GM18511 (cell line): Measurements from ENCODE around the gene SREBF2.
A peak's percentile ranks its signal among the peaks of the same experiment; 100 is the strongest.
"Not testable (repeated sequence)": the region's sequence is repeated elsewhere in the genome, so short reads cannot be mapped to it uniquely, and the experiment has no call there.

Source experiments
- ATAC-seq: cut with Tn5 transposase; IDR thresholded peaks from one replicate; pipeline ENCODE4 v1.9.1; 2021; ENCODE audit warnings: mild to moderate bottlenecking, moderate library complexity; ENCODE audit not compliant: unreplicated experiment

Gene SREBF2

DNA sequence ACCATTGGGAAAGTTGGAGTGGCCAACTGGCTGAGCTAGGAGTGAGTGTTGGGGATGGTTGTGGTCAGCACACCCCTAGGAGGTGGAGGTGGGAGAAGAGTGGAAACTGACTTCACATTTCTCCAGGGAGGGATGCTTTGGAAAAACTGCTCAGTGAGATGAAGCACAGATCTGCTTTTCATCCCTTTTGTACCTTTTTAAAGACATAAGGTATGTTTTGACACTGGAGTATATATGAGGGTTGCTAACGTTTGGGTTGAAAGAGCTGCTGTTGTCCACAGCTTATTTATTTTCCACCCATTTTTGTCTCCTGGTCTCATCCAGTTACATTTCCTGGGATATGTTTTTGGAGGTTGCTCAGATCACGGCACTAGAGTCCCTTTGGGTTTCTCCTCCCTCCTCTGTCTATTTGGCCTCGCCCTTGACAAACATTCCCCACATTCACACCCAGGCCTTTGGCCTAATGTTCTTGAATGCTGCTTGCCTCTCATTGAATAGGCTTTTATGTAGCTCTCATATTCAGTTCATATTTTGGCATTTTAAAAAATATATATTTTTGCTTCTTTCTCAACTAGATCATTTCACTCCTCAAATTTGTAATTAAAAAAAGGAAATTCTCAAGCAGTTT is 8.3 kb downstream of the SREBF2 start:
- ATAC-seq = no peak

DNA sequence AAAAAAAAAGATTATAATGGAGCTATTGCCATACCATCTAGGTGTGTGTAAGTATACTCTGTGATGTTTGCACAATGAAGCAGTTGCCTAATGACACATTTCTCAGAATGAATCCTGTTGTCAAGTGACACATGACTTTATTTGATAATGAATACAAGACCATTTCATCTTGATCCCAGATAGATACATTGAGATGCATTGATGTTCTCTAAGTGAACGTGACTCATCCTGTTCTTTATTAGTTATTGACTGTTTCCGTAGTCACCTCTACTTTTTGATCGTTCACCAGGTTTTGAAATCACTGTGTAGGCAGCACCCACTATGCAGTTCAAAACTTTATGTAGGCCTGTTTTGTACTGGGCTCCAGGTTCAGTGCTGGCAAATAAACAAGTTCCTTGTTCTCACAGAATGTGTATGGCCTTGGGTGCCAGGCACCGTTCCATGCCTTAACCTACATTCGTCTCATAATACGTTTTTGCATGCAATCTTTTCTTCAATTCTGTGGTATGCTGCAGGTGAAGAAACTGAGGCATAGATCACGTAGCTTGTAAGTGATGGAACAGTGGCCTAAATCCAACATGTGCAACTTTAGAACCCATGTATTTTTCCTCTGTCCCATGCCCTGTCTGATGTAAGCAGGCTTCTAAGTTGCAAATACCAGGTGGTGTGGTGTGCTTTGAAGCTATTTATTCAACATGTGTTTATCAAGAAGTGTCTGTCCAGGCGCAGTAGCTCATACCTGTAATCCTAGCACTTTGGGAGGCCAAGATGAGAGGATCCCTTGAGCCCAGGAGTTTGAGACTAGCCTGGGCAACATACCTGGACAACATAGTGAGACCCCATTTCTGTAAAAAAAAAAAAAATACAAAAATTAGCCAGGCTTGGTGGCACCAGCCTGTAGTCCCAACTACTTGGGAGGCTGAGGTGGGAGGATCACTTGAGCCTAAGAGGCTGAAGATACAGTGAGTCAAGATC is 10.4 kb downstream of the SREBF2 start:
- no peak for ATAC-seq

DNA sequence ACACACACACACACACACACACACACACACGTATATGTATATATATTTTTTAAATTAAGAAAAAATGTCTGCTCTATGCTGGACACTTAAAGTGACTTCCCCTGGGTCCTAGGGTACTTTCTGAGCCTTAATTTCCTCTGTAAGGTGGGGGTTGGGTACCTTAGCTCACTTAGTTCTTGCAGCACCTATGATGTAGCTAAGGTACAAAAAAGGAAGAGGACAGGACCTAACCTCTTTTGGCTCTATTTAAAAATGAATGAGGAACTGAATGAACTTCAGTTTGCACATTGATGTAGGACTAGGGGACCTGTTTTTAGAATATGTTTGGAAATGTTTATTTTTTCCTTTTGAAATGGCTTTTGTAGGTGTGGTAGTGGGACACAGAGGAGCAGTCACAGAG is 11.1 kb downstream of the SREBF2 start:
- no peak for ATAC-seq

DNA sequence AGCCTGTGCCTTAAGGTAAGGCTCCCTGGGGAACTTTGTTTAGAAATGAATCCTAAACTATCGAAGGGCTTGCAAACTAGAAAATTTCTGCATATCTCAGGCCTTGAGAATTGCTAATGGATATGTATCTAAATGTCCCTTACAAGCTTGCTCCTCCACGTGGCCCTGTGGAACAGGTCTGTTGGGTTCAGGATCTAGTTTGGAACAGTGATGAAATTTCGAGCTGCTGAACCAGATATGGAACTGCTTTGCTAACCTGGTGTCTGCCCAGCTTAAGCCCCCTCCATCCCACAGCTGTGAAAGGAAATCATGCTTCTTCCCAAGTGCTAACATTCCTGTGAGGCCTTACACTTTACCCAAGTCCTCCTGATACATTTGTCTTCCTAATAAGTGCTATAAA is 11.6 kb downstream of the SREBF2 start:
- no peak for ATAC-seq

DNA sequence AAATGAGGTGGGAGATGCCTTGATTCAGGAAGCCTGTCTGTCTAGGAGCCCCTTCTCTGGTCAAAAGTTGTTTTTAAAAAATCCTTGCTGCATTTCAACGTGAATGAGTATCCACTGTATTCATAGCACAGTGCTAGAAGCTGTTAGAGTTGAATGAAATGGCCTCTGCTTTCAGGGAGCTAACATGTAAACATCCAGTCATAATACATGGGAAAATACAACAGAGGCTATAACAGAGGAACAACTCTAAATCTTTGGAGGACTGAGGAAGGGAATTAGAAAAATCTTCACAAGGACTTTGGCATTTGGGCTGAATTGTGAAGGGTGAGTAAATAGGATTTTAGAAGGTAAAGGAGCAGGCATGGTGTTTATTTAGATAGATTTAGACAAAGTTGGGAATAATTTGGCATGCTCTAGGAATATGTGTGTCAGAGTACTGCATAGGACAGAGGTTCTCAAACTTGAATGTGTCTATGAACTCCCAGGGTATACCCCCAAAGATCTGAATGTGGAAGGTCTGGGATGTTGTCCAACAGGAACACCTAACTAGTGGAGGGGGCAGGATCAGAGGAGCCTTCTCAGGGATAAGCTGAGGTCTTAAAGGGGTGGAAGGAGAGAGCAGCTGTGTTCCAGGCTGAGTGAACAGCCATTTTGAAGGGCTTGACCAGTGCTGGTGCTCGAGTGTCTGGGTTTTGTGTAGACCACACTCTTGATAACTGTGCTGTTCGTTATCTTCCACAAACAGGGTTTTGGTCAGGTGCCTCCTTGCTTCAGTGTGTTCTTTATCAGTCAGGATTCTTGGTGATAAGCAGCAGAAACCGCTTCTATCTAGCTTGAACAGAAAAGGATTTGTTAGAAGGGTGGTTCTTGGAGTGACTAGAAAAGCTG is 12.7 kb downstream of the SREBF2 start:
- no peak for ATAC-seq

DNA sequence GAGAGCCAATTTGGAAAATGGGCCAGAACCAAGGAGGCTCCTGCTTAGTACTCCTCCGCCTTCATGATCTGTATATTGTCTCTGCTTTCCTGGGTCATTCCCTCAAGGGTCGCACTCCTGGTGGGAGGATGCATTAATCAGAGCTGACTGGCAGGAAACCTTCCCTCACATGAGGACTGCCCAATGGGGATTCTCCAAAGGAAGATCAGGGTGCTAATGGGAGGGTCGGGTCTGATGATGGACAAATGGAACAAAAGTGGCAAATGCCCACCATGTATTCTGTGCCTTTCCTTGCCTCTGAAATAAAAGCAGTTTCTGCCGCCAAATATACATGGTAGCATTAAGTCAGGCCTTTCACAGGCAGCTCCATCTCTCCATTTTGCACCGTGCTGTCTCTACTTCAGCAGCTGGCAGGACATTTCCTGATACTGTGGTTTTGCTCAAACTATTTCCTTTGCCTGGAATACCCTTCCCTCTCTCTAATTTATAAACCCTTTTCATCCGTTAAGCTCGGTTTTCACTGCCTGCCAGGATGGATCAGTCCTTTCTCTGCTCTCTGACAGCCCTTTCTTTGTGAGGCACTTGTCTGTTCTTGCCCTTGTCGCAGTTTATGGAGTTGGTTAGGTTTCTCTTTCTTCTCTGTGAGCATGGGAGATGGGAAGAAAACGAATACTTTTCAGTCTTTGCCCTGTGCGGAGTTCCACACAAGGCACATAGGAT is 13.5 kb downstream of the SREBF2 start:
- ATAC-seq = no peak

DNA sequence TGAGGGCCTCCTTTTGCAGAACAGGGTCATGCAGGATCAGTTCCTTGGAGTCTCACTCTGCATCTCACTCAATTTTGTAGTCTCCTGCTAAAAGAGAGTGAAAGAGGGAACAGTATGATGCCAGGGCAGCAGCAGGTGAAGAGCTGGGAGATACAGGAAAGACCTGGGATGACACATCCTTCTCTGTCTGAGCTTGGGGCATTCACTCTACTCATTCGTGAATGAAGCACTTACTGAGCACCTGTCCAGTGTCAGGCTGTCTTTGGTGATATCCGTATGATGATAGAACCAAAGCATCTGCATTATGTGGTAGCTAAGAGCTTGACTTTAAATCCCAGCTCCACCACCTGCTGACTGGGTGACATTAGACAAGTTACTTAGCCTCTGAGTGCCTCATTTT is 14.4 kb downstream of the SREBF2 start:
- ATAC-seq = no peak

DNA sequence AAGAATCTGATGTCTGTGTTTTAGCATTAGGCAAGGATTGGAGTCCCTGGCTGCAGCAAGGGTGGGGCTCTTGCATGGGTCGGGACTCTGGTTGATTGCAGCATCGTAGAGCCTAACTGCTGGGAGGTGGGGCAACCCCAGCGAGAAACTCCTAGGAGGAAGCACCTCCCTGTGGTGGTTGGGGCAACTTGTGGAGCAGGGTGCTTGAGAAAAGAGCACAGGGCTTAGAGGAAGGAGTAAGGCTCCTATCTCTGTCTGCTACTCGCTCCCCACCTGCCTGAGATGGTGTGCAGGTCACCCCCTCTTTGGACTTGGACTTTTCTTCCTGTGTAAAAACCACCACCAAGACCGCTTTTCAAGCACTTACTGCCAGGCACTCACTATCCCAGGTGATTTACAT is 15.6 kb downstream of the SREBF2 start:
- ATAC-seq = no peak

DNA sequence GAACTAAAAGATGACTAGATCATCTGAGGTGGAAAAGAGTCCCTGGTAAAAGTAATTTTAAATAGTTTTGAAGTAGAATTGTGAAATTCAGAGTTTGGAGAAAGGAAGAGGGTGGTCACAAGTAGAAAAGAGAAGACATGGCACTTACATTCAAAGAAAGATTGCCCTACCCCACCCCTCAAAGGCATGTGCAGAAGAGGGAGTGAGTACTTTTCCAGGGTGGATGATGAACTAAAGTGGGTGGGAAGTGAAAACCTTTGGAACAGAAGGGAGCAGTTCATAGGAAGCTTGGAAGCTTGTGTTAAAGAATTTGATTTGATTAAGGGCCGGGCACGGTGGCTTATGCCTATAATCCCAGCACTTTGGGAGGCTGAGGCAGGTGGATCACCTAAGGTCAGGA is 23.6 kb downstream of the SREBF2 start:
- ATAC-seq = no peak

DNA sequence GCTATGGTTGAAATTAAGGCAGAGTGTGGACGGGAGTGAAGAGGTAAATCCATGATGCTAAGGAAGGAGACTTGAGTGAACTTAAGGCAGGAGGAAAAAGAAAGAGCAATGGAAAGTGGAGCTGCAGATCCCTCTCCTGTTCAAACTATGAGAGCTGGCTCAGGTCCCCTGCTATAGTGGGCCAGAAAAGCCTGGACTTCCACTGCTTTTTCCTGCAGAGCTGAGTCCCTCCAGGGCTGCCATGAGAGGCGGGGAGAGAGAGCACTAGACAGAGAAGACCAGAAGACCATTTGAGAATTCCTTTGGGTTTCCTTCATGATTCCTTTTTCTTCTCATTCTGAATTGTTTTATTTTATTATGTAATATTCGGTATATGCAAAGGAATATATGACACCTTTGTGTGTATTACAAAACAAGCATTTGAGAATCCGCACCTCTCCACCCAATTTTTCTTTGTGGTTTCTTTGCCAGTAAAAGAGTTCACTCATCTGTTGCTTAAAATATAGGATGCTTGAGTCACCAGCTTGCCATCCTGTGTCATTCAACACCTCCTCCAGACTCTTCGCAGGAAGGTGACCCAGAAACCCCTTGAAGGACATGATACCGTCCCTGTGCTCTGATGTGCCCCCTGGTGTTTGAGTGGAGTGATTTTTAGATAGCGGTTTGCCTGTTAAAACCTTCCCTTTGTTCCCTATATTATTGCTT is 24.4 kb downstream of the SREBF2 start:
- no peak for ATAC-seq

DNA sequence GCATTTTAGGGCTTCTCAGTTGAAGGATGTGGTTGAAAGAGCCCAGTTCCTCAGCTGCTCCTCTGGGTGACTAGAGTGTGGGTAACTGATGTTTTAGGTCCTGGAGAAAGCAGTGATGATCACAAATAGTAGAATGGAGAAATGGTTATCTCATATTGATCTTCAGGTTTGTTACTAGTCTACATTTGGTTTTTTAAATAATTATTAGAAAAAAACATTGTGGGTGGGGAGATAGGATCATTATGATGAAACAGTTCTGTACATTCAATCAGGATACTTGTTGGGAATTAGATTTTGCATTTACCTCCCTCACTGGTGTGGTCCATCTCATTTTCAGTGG is 24.9 kb downstream of the SREBF2 start:
- ATAC-seq = no peak

DNA sequence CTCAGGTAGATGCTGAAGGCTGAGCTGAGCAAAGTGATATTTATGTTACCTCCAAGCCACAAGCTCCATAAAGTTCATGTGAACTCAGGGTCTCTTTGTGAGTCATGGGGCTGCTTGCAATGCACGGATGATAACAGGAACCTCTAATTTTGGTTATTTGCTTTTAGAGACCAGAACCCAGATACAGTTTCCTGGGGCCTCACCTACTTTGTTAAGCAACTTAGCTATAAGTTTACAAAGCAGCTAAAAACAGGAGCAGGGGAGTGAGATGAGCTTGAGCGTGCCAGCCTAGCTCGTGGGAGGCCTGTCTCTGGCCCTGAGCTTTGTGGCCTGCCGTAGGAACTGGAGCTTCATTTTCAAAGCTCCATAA is 29.2 kb downstream of the SREBF2 start:
- ATAC-seq = peak; percentile 62

DNA sequence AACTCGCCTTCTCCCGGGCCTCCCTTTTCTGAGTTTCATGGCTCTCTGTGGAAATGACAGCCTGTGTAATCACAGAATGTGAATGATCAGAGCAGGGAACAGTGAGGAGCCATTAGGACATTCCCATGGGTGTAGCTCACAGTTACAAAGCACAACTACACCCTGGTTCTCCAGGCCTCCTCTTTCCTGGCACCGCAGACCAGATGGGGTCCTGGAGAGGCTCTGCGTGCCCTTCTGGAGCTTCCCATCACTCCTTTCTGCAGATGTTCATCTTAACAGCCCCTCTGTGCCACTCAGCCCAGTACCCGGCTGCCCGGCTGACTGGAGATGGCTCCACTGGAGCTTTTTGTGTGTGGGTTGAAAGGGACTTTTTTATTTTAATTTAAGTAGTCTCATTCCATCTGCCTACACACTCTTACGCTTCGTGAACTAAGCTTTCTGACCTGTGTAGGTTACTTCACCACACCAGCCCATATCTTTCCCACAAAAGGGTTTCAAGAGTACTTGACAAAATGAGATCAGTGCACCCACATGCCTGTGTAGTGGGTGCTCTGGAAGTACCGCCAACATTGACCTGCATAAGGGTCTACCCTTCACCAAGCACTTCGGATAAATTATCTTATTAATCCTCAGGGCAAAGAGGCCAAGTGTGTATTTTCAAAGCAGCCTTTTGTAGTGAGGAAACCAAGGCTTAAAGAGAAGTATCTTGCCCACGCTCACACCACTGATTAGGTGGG is 29.8 kb downstream of the SREBF2 start:
- peak; percentile 70 for ATAC-seq

DNA sequence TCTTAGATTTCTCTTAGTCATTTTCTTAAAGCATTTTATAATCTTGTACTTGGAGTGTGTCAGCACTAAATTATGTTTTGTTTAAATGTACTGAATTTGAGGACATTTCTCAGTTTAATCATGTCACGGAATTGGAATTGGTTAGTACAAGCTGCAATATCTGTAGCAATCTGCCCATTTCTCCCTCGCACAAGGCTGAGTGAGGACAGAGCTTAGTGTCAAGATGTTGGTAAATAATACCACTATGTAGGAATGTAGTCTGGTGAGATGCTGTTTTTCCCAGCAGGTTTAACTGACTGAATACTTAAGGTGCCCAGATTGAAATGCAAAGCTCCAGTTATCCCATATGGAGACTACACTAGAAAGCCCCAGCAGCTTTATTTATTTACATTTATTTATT is 30.6 kb downstream of the SREBF2 start:
- ATAC-seq = no peak

DNA sequence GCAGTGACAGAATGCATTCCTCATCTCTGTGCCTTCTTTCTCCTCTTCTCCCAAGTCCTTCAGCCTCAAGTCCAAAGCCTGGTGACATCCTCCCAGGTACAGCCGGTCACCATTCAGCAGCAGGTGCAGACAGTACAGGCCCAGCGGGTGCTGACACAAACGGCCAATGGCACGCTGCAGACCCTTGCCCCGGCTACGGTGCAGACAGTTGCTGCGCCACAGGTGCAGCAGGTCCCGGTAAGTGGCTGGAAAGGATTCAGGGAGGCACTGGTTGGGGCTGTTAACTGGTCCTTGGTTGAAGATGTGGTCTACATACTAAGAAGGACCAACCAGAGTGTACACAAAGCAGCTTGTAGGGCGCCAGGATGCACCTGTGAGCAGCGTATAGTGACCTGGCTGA is 35.7 kb downstream of the SREBF2 start:
- ATAC-seq = no peak

DNA sequence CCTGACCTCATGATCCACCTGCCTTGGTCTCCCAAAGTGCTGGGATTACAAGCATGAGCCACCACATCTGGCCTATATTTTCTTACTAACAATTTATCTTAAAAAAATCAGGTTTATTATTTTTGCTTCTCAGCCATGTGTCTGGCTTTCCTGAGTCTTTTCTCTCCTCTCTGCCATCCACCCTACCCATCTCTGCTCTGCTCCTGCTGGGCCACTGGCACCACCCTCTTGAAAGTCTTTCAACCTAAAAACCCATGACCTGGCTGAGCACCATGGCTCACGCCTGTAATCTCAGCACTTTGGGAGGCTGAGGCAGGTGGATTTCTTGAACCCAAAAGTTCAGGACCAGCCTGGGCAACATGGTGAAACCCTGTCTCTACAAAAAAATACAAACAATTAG is 37.2 kb downstream of the SREBF2 start:
- not testable (repeated sequence) for ATAC-seq

DNA sequence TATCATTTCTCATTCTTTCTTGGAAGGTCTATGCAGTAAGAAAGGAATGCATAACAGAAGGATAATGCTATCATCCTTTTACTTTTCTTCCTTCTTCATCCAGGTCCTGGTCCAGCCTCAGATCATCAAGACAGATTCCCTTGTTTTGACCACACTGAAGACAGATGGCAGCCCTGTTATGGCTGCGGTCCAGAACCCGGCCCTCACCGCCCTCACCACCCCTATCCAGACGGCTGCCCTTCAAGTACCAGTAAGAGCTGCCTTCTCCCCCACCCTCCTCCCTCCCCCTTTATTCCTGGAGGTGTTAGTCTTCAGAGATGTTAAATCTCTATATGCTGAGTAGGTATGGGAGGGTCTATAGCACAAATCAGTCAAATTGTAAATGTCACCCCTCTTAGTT is 37.9 kb downstream of the SREBF2 start:
- no peak for ATAC-seq

DNA sequence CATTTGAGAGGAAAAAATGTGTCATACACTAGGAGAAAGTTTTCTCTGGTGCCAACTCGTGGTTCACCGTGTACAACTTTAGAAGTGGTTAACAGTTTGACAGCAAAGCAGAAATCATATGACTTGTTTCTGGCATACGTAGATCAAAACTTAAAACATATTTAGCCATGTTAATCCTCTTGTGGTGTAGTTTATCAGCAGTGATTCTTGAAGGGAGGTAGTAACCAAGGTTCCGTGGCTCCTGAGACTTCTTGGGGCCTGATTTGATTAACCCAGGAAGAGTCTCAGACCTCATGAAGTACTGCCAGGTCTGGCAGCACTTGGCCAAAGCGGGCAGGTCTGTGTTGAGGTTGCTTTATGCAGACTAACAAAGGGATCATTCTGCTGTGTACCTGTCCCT is 40.5 kb downstream of the SREBF2 start:
- ATAC-seq = no peak

DNA sequence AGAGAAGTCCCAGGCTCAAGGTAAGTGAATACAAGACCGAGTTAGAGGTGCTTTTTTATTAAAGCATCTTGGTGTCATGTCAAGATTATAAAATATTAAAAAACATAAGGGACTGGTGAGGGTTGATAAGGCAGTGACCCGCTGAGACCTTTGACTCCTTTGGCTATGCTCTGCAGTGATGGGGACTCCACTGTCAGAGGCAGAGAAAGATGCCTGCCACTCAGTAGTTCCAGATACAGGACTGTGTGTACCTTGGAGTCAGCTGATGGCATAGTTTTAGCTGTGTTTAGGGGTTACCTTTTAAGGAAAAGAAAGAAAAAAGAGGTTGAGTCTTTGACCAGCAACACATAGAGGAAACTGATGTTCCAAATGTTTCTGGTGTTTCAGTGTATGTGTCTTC is 41.2 kb downstream of the SREBF2 start:
- no peak for ATAC-seq
